GM12873 (cell line): ENCODE results near the gene MPHOSPH9.

Experiments used
- TF ChIP-seq, protein P1 (sequence below): IDR thresholded peaks from 2 replicates; pipeline ENCODE4 v1.5.1; 2012; ENCODE audit warnings: low read depth, mild to moderate bottlenecking, moderate library complexity, low read length, control low read depth; ENCODE audit not compliant: insufficient read depth; ENCODE audit errors: missing control alignments

The MPHOSPH9 gene

GRCh38 chr12:123120452-123121166 lies 112.3 kb downstream of the MPHOSPH9 start:
- TF ChIP-seq, protein P1, sequence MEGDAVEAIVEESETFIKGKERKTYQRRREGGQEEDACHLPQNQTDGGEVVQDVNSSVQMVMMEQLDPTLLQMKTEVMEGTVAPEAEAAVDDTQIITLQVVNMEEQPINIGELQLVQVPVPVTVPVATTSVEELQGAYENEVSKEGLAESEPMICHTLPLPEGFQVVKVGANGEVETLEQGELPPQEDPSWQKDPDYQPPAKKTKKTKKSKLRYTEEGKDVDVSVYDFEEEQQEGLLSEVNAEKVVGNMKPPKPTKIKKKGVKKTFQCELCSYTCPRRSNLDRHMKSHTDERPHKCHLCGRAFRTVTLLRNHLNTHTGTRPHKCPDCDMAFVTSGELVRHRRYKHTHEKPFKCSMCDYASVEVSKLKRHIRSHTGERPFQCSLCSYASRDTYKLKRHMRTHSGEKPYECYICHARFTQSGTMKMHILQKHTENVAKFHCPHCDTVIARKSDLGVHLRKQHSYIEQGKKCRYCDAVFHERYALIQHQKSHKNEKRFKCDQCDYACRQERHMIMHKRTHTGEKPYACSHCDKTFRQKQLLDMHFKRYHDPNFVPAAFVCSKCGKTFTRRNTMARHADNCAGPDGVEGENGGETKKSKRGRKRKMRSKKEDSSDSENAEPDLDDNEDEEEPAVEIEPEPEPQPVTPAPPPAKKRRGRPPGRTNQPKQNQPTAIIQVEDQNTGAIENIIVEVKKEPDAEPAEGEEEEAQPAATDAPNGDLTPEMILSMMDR = no peak

GRCh38 chr12:123119808-123120207 lies 113.1 kb downstream of the MPHOSPH9 start:
- TF ChIP-seq, protein P1 = no peak

GRCh38 chr12:123118497-123118896 lies 114.4 kb downstream of the MPHOSPH9 start:
- TF ChIP-seq, protein P1 = no peak

GRCh38 chr12:123115409-123116121 lies 117.4 kb downstream of the MPHOSPH9 start:
- TF ChIP-seq, protein P1 = no peak

DNA sequence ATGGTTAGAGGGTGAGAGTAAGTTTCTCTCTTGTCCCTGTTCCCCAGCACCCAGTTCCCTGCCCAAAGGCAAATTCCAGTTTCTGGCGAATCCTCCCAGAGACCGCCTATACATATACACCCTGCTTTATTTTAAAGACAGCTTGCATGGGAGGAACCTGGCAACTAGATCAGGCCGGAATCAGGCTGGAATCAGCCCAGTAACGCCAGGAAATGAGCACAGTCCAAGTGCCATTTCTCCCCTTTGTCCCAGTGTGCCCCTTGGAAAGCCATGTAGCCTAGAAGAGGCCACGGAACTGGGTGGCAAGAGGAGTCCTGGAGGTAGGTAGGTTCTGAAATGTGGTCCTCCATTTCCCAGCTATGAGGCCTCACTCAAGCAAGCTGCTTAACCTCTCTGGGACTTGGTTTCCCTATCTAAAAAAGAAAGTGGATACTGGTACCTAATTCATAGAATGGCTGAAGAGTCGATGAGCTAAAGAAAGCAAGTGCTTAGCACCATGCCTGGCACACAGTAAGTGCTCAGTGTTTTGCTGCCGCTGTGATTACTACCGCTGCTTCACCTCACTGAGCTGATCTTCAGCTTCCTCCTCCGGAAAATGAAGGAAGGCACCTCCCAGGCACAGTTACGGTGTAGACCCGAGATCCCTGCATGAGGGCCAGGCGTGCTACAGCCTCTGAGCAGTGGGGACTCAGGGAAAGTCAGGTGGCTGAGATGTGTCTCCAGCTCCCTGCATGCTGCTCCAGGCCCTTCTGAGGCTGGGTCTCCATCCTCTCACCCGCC lies 118.4 kb downstream of the MPHOSPH9 start:
- TF ChIP-seq, protein P1 = no peak

DNA sequence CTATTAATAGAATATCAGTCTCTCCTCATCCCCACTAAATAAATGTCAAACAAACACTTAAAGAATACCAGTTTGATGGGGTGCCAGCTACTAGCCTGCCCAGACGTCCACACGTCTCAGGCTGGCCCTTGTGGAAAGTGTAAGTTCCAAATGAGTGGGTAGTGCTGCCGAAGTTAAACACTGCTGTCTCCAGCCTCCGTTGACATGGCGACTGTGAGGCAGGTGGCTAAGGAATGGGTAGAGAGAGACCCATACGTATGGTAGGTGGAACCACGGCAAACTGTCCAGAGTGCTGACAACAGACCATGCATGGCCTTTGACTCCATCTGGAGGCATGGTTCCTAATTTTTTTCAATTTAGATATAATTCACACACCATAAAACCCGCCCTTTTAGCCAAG lies 119.9 kb downstream of the MPHOSPH9 start:
- TF ChIP-seq, protein P1 = no peak

DNA sequence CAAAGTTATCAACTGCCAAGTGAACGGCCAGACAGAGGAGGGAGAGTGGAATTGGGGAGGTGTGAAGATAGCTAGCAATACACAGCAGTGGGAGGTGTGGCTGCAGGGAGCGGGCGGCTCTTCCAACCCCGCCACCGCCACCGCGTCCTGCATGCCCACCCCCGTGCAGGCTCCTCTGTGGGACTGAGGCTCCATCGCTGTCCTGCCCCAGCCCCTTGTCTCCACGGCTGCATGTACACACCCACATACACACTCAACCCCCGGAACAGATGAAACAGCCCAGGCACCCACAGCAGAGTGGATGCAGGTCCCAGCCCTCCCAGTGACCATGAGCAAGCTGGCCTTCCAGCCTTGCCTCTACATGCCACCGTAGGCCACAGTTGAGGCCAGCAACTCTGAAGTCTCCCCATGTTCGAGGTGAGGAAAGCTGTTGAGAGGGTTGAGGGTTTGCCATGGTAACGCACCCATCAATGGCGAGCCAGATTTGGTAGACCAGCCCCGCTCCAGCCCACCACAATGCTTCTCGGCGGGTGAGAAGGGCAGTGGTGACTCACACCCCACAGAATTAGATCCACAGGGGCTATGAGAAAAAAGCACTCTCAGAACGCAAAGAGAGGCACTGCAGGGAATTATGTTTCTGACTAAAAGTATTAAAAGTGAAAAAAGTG lies 121.3 kb downstream of the MPHOSPH9 start:
- TF ChIP-seq, protein P1 = no peak
